Measurements from ENCODE around the gene E2F6. TPM values are rescaled to one million over a fixed set of nuclear protein-coding genes. Genes with fewer than 3 reads are reported as not detected.

The E2F6 gene
- total RNA-seq, 1 donor from 2014 or later: 13.7 TPM

GRCh38 chr2:11493282-11493681 lies 27.3 kb upstream of the E2F6 start:
- DNase-seq (ENCODE audit: extremely low read depth, low read depth, low spot score): no peak

GRCh38 chr2:11492720-11493119 lies 26.8 kb upstream of the E2F6 start:
- DNase-seq (ENCODE audit: extremely low read depth, low read depth, low spot score): no peak

- DNase-seq (ENCODE audit: extremely low read depth, low read depth, low spot score): no peak
Observed at GRCh38 chr2:11492244-11492643, 26.3 kb upstream of the E2F6 start.

- DNase-seq (ENCODE audit: extremely low read depth, low read depth, low spot score): no peak
Observed at GRCh38 chr2:11491348-11491933, 25.5 kb upstream of the E2F6 start.

GRCh38 chr2:11490194-11490593 lies 24.2 kb upstream of the E2F6 start:
- DNase-seq (ENCODE audit: extremely low read depth, low read depth, low spot score): no peak

GRCh38 chr2:11488809-11489208 lies 22.8 kb upstream of the E2F6 start:
- DNase-seq (ENCODE audit: extremely low read depth, low read depth, low spot score): no peak

- no peak for DNase-seq (ENCODE audit: extremely low read depth, low read depth, low spot score)
Observed at GRCh38 chr2:11483806-11484617, 18.1 kb upstream of the E2F6 start.

- DNase-seq (ENCODE audit: extremely low read depth, low read depth, low spot score): no peak
Observed at GRCh38 chr2:11482473-11483035, 16.6 kb upstream of the E2F6 start.

- no peak for DNase-seq (ENCODE audit: extremely low read depth, low read depth, low spot score)
Observed at GRCh38 chr2:11481789-11482472, 16.0 kb upstream of the E2F6 start.

GRCh38 chr2:11481426-11481788 lies 15.4 kb upstream of the E2F6 start:
- DNase-seq (ENCODE audit: extremely low read depth, low read depth, low spot score): no peak

- no peak for DNase-seq (ENCODE audit: extremely low read depth, low read depth, low spot score)
Observed at GRCh38 chr2:11480859-11481258, 14.9 kb upstream of the E2F6 start.

- no peak for DNase-seq (ENCODE audit: extremely low read depth, low read depth, low spot score)
Observed at GRCh38 chr2:11480406-11480805, 14.4 kb upstream of the E2F6 start.

GRCh38 chr2:11478899-11479605 lies 13.1 kb upstream of the E2F6 start:
- DNase-seq (ENCODE audit: extremely low read depth, low read depth, low spot score): no peak

- DNase-seq (ENCODE audit: extremely low read depth, low read depth, low spot score): peak; percentile 68
Observed at GRCh38 chr2:11477994-11478393, 12.0 kb upstream of the E2F6 start.

- DNase-seq (ENCODE audit: extremely low read depth, low read depth, low spot score): no peak
Observed at GRCh38 chr2:11473659-11474433, 7.9 kb upstream of the E2F6 start.

GRCh38 chr2:11467749-11468148 lies 1.8 kb upstream of the E2F6 start:
- DNase-seq (ENCODE audit: extremely low read depth, low read depth, low spot score): no peak

GRCh38 chr2:11467129-11467649 lies 1.2 kb upstream of the E2F6 start:
- DNase-seq (ENCODE audit: extremely low read depth, low read depth, low spot score): no peak

- no peak for DNase-seq (ENCODE audit: extremely low read depth, low read depth, low spot score)
Observed at GRCh38 chr2:11466307-11467128, 557 bp upstream of the E2F6 start.

GRCh38 chr2:11465110-11465484 lies 864 bp downstream of the E2F6 start:
- no peak for DNase-seq (ENCODE audit: extremely low read depth, low read depth, low spot score)

Measured in glomerular endothelial cell (primary cell).